Activated T-cell treated with anti-CD3 and anti-CD28 coated beads for 48 hours (primary cell): ENCODE data around the gene RNF157.

Experiments
- DNase-seq: peaks from one replicate; pipeline ENCODE4 v3.0.0-alpha.2; 2020; ENCODE audit warnings: low read depth

Gene RNF157

GRCh38 chr17:76122431-76123190, 117.7 kb downstream of the RNF157 start:
- DNase-seq: no peak

GRCh38 chr17:76121932-76122430, 118.3 kb downstream of the RNF157 start:
- no peak for DNase-seq

- no peak for DNase-seq
Observed at GRCh38 chr17:76120658-76121008, 119.7 kb downstream of the RNF157 start.

GRCh38 chr17:76119409-76120371, 120.6 kb downstream of the RNF157 start:
- no peak for DNase-seq

GRCh38 chr17:76115138-76115754, 125.0 kb downstream of the RNF157 start:
- no peak for DNase-seq

- no peak for DNase-seq
Observed at GRCh38 chr17:76111956-76112355, 128.3 kb downstream of the RNF157 start.

- no peak for DNase-seq
Observed at GRCh38 chr17:76107509-76107908, 132.8 kb downstream of the RNF157 start.

- DNase-seq: no peak
Observed at GRCh38 chr17:76106703-76107102, 133.6 kb downstream of the RNF157 start.

- no peak for DNase-seq
Observed at GRCh38 chr17:76104896-76105231, 135.4 kb downstream of the RNF157 start.

GRCh38 chr17:76104140-76104895, 136.0 kb downstream of the RNF157 start:
- no peak for DNase-seq

- DNase-seq: peak; percentile 94
Observed at GRCh38 chr17:76103274-76104139, 136.8 kb downstream of the RNF157 start, which contains the start of gene EXOC7. Gene EXOC7 (minus strand): TSS chr17:76103787. CDS start chr17:76103692, 95 bp downstream.

- DNase-seq: no peak
Observed at GRCh38 chr17:76102944-76103273, 137.4 kb downstream of the RNF157 start.

GRCh38 chr17:76097716-76098295, 142.5 kb downstream of the RNF157 start:
- DNase-seq: no peak

- no peak for DNase-seq
Observed at GRCh38 chr17:76095943-76096342, 144.3 kb downstream of the RNF157 start.

- DNase-seq: no peak
Observed at GRCh38 chr17:76094046-76094445, 146.2 kb downstream of the RNF157 start.

- DNase-seq: no peak
Observed at GRCh38 chr17:76092526-76093413, 147.5 kb downstream of the RNF157 start.
